ENCODE results near the gene HTR2C.

DNA sequence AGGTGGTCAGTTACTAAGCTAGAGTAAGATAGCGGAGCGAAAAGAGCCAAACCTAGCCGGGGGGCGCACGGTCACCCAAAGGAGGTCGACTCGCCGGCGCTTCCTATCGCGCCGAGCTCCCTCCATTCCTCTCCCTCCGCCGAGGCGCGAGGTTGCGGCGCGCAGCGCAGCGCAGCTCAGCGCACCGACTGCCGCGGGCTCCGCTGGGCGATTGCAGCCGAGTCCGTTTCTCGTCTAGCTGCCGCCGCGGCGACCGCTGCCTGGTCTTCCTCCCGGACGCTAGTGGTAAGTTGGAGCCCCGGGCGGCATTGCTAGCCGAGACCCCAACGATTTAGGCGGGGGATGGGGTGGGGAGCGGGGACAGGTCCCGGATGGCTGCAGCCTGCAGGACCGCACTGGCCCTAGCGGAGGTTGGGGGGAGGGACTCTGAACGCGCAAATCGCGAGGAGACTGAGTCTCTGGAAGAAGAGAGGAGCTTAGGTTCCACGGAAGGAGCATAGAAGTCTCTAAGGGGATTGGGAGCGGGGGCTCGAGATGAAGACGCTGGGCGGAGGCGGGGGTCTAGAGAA is 573 bp downstream of the HTR2C start:
- TF ChIP-seq, protein P1, sequence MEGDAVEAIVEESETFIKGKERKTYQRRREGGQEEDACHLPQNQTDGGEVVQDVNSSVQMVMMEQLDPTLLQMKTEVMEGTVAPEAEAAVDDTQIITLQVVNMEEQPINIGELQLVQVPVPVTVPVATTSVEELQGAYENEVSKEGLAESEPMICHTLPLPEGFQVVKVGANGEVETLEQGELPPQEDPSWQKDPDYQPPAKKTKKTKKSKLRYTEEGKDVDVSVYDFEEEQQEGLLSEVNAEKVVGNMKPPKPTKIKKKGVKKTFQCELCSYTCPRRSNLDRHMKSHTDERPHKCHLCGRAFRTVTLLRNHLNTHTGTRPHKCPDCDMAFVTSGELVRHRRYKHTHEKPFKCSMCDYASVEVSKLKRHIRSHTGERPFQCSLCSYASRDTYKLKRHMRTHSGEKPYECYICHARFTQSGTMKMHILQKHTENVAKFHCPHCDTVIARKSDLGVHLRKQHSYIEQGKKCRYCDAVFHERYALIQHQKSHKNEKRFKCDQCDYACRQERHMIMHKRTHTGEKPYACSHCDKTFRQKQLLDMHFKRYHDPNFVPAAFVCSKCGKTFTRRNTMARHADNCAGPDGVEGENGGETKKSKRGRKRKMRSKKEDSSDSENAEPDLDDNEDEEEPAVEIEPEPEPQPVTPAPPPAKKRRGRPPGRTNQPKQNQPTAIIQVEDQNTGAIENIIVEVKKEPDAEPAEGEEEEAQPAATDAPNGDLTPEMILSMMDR (IDR thresholded peaks at IDR 0.05) = no peak
- no peak for TF ChIP-seq POLR2A (IDR thresholded peaks at IDR 0.05)
